Measurements from ENCODE around the gene DNAJC4. TPM values are rescaled to one million over a fixed set of nuclear protein-coding genes. Genes with fewer than 3 reads are reported as not detected.

Gene DNAJC4
- total RNA-seq, 4 donors from 2014 or later, result 19.2 to 25.8 (median 21.6) TPM

- TF ChIP-seq, protein P1, sequence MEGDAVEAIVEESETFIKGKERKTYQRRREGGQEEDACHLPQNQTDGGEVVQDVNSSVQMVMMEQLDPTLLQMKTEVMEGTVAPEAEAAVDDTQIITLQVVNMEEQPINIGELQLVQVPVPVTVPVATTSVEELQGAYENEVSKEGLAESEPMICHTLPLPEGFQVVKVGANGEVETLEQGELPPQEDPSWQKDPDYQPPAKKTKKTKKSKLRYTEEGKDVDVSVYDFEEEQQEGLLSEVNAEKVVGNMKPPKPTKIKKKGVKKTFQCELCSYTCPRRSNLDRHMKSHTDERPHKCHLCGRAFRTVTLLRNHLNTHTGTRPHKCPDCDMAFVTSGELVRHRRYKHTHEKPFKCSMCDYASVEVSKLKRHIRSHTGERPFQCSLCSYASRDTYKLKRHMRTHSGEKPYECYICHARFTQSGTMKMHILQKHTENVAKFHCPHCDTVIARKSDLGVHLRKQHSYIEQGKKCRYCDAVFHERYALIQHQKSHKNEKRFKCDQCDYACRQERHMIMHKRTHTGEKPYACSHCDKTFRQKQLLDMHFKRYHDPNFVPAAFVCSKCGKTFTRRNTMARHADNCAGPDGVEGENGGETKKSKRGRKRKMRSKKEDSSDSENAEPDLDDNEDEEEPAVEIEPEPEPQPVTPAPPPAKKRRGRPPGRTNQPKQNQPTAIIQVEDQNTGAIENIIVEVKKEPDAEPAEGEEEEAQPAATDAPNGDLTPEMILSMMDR (IDR thresholded peaks at IDR 0.05), result no peak
- ATAC-seq (ENCODE audit: low FRiP score) (no peak), DNase-seq (ENCODE audit: low spot score) (no peak)
Measured at GRCh38 chr11:64230985-64231365, 627 bp downstream of the DNAJC4 start.

DNA sequence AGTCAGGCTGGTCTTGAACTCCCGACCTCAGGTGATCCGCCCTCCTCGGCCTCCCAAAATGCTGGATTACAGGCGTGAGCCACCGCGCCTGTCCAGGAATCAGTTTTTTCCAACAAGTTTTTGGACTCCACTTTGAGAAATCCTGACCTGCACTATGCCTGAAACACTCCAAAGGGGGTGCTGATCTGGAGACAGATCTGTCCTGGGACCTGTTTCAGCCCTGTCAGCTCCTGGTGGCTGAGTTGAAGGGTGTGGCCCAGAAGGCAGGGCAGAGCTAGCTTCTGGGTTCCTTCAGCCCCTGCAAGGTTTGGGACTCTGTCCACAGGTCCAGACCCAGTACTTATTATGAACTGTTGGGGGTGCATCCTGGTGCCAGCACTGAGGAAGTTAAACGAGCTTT, 1.2 kb downstream of the DNAJC4 start:
- DNase-seq (ENCODE audit: low spot score) (no peak), ATAC-seq (ENCODE audit: low FRiP score) (no peak)
- TF ChIP-seq, protein P1 (IDR thresholded peaks at IDR 0.05), result no peak

DNA sequence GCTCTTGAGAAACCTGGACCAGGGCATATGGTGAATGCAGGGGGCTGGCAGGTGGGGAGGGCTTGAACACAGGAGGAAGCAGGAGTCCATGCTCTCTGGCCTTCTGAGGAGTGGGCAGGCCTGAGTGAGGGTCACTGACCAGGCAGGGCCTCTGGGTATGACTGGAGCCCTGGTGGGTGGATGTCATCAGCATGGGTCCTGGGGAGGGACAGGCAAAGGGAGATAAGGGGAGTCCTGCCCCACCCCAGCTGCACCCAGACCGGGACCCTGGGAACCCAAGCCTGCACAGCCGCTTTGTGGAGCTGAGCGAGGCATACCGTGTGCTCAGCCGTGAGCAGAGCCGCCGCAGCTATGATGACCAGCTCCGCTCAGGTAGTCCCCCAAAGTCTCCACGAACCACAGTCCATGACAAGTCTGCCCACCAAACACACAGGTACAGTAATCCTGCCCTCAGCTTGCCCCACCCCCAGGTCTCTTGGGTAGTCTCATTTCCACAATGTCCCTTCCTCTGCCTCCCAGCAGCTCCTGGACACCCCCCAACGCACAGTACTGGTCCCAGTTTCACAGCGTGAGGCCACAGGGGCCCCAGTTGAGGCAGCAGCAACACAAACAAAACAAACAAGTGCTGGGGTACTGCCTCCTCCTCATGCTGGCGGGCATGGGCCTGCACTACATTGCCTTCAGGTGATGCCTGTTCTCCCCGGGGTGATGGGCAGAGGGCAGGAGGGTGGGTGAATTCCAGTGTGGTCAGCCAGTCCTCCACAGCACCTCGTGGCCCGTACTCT, 2.0 kb downstream of the DNAJC4 start:
- DNase-seq (ENCODE audit: low spot score), result no peak
- TF ChIP-seq, protein P1 (IDR thresholded peaks at IDR 0.05), result no peak
- no peak for ATAC-seq (ENCODE audit: low FRiP score)

GRCh38 chr11:64232967-64233315, 2.6 kb downstream of the DNAJC4 start:
- ATAC-seq (ENCODE audit: low FRiP score), result no peak
- DNase-seq (ENCODE audit: low spot score), result no peak
- TF ChIP-seq, protein P1 (IDR thresholded peaks at IDR 0.05), result no peak

DNA sequence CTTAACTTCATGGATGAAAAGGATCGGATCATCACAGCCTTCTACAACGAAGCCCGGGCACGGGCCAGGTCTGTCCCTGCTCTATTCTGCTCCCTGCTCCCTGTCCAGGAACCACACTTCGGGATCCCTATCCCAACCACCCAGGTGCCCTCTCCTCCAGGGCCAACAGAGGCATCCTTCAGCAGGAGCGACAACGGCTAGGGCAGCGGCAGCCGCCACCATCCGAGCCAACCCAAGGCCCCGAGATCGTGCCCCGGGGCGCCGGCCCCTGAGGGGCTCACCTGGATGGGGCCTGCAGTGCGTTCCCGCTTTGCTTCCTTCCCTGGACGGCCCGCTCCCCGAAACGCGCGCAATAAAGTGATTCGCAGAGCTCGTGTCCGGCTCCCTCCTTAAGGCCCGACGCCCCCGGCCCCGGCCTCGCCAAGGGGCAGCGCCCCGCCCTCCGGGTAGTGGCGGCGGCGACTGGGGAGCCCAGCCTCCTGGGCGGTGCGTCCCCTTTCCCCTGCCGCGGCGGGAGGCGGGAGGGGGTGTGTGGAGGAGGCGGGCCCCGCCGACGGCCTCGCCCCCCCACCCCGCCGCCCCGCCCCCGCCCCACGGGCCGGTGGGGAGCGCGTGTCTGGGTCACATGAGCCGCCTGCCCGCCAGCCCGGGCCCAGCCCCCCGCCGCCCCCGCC, 3.7 kb downstream of the DNAJC4 start, which contains the start of gene VEGFB:
Gene VEGFB, plus strand, starts transcription at position 672 of the 674 bp plus-strand sequence. CDS start 250 bp downstream, outside the sequence.
- DNase-seq (ENCODE audit: low spot score) (no peak), ATAC-seq (ENCODE audit: low FRiP score) (peak; percentile 54)
- TF ChIP-seq, protein P1 (IDR thresholded peaks at IDR 0.05), result no peak

DNA sequence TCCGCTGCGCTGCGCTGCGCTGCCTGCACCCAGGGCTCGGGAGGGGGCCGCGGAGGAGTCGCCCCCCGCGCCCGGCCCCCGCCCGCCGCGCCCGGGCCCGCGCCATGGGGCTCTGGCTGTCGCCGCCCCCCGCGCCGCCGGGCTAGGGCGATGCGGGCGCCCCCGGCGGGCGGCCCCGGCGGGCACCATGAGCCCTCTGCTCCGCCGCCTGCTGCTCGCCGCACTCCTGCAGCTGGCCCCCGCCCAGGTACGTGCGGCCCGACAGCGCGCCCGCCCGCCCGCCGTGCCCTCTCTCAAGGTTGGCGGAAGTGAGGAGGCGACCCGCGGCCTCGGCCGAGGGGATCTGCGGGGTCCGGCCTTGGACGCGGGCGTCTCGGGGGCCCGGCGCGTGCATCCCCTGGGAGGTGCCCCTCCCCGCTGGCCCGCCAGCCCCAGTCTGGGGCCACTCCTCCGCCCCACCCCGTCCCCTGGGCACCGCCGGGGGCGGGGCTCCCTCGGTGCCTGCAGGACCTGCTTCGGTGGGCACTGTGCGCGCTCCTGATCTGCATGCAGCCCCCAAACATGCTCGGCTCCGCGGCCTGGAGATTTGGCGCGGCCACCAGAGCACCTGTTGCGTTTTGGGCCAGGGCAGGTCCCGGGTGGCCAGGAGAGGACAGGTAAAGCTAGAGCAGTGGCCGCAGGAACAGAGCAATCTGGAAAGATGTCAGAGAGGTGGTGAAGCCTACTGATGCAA, 4.5 kb downstream of the DNAJC4 start:
- TF ChIP-seq, protein P1 (IDR thresholded peaks at IDR 0.05), result no peak
- ATAC-seq (ENCODE audit: low FRiP score) (peak; percentile 24), DNase-seq (ENCODE audit: low spot score) (no peak)

Measured in omental fat pad (tissue), 4 donors.